ENCODE measurements around the gene ACAP2.

DNA sequence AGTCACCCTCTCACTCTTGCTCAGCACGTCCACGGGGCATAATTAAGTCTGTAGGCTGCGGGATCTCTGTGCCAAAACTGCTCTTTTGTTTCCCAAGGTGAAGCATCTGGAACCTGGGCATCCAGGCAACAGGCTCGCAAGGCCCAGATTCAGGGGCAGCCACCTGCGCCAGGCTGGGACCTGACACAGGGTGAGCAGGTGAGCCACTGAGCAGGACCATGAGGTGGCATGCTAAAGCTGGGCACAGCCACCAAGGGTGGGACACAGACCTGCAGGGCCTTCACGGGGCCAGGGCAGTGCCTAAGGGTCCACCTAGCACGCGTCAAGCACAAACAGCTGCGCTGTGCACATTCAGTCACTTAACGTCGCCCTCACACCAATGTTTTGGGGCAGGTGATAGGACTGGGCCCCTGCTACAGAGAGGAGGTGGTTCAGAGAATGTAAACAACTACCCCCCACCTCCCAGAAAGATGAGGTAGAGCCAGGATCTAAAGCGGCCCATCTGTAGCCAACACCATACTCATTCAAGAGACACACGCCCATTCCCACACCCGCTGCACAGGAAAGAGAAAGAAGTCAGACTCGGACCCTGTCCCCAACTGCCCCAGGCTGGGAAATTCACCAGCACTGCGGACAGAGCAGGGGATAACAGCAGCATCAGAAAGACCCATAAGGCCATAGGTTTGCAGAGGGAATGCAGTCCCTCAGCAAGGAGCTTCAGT, 188.2 kb downstream of the ACAP2 start:
- TF ChIP-seq POLR2AphosphoS5 (IDR thresholded peaks at IDR 0.05), result no peak
- TF ChIP-seq, protein P1, sequence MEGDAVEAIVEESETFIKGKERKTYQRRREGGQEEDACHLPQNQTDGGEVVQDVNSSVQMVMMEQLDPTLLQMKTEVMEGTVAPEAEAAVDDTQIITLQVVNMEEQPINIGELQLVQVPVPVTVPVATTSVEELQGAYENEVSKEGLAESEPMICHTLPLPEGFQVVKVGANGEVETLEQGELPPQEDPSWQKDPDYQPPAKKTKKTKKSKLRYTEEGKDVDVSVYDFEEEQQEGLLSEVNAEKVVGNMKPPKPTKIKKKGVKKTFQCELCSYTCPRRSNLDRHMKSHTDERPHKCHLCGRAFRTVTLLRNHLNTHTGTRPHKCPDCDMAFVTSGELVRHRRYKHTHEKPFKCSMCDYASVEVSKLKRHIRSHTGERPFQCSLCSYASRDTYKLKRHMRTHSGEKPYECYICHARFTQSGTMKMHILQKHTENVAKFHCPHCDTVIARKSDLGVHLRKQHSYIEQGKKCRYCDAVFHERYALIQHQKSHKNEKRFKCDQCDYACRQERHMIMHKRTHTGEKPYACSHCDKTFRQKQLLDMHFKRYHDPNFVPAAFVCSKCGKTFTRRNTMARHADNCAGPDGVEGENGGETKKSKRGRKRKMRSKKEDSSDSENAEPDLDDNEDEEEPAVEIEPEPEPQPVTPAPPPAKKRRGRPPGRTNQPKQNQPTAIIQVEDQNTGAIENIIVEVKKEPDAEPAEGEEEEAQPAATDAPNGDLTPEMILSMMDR (IDR thresholded peaks at IDR 0.05), result no peak
